Activated CD8-positive, alpha-beta memory T cell treated with anti-CD3 and anti-CD28 coated beads for 48 hours (primary cell): ENCODE data around the gene PPT1.

Experiments
- DNase-seq, 3 experiments: peaks; one replicate each; pipeline ENCODE4 v3.0.0-alpha.2; 2020; ENCODE audit warnings: low read depth in 2 of 3, low spot score in 2 of 3

The PPT1 gene

DNA sequence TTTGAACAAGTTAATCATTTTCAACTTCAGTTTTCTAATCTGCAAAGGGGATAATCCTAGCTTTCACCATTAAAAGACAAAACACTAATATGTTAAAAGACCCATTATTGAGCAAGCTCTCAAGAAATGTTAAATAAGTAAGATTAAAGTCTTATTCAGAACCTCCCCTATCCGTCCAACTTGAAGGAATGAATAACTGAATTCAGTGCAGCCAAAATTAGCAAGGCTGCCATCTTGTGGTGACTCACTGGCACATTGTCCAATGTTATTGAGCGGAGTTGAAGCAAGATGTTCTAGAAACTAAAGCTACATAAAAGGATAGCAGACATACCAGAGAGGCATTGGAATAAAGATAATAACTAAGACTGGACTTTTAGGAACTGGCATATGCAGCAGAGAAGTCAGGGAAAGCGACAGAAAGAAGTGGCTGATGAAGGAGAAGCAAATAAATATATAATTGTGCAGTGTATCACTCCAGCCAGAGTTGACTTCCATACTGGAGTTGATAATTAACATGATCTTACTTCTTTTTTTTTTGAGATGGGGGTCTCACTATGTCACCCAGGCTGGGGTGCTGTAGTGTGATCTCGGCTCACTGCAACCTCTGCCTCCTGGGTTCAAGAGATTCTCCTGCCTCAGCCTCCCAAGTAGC, 64.7 kb downstream of the PPT1 start:
- DNase-seq, result no peak

DNA sequence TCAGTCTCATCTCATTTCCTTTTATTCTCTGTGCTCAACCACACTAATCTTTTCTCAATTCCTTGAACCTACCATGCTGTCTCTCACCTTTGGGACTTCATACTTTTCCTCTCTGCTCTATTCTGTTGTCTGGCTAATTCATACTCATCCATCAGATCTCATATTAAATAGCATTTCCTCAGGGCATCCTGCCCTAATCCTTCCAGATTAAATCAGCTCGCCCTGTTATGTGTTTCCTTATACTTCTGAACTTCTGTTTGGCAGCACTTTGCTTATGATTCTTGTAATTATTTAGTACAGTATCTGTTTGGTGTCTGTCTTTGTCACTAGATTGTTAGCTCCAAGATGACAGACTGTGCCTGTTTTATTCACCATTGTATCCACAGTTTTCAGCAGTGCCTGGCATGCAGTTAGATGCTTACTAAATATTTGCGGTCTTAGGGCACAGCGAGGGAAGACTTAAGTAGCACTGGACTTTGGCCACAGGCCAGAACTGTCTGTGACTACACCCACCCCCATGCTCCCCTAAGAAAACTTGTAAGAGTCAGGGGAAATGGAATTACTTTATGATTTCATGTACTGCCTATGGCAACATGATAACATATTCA, 66.4 kb downstream of the PPT1 start:
- DNase-seq, result no peak

DNA sequence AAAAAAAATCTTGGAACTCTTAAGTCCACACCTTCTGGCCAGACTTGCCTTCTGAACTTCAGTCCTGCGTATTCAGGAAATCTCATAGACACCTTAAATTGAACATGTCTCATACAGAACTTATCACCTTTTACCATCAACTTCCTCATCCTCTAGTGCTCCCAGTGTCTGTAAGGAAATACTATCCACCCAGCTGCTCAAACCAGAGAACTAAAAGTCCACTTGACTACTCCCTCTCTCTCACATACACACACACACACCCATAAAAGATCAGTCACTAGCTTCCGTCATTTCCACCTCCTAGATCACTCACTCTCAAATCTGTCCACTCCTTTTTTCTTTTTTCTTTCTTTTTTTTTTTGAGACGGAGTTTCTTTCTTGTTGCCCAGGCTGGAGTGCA, 67.4 kb downstream of the PPT1 start:
- no peak for DNase-seq

DNA sequence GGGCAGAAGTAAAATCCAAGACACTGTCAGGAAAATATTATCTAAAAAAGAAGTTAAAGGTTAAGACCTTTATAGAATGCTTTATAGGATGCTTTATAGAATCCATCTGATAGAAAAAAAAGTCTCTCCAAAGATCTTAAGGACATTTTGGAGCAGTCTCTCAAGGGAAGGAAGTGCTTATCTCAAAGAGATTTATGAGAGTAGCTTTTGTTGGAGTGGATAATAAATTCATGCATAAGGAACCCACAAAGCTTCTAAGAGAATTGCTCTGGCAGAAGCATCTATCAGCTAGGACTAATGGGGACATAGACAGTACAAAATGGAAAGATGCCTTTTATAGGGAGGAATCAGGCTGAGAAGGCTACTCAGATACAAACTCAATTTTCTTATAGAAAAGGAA, 69.4 kb downstream of the PPT1 start:
- no peak for DNase-seq

DNA sequence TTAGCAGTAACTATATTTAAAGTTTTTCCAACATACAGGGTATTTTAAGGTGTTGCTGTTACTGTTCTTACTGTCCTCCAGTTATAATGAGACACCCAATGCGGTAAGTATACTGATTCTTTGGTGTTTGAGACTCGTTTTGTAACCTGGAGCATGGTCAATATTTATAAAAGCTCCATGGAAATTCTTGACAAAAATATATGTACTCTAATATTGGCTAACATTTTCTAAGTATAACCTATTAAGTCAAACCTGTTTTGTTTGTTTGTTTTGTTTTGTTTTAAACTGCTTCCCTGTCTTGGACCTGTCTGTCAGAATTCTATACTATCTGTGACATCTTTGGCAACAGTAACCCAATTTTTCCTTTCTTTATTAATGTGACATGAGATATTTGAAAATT, 72.4 kb downstream of the PPT1 start:
- DNase-seq, result no peak

DNA sequence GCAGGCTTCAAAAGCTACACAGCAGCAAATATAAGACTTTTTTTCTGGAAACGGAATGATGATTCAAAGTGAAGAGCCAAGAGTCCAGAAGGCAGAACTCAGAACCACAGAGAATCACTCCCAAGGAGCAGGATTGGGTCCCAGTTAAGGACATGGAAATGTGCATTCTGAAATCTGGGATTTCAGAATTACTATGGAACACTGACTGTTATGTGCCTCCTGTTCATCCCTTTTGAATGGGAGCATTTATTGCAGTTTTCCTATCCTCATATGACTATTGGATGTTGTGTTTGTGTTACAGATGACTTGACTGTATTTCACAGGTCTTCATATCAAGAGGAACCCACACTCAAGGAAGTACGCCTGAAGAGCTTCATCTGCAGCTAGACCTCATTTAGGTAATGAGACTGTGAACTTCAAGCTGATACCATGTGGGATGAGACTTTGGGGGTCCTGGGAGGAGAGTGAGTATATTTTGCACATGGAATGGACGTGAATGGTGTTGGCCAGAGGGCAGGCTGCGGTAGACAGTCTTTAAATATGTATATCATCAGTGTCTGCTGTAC, 73.6 kb downstream of the PPT1 start:
- DNase-seq, result no peak
